HAP-1 (cell line): ENCODE measurements around the gene FDPS.
"Not testable (repeated sequence)": the region's sequence is repeated elsewhere in the genome, so short reads cannot be mapped to it uniquely, and the experiment has no call there.

ENCODE experiments used
- DNase-seq, 2 experiments: peaks; one replicate each; pipeline ENCODE4 v3.0.0-alpha.2; 2016 to 2020; ENCODE audit warnings: low spot score in 2 of 2
- H3K27me3 ChIP-seq: fragments of 250-450 bp; sonication (Bioruptor Pico); 2 replicates; pipeline ENCODE4 v1.5.1; 2020; ENCODE audit warnings: low read depth, mild to moderate bottlenecking, moderate library complexity
- H3K36me3 ChIP-seq: fragments of 250-450 bp; sonication (Bioruptor Pico); replicated peaks from 2 replicates; pipeline ENCODE4 v1.5.1; 2020; ENCODE audit warnings: mild to moderate bottlenecking
- H3K4me1 ChIP-seq: fragments of 250-450 bp; sonication (Bioruptor Pico); 2 replicates; pipeline ENCODE4 v1.5.1; 2020; ENCODE audit warnings: mild to moderate bottlenecking
- H3K4me3 ChIP-seq: fragments of 250-450 bp; sonication (Bioruptor Pico); 2 replicates; pipeline ENCODE4 v1.5.1; 2020; ENCODE audit warnings: mild to moderate bottlenecking, moderate library complexity
- H3K9me3 ChIP-seq: fragments of 250-450 bp; sonication (Bioruptor Pico); 2 replicates; pipeline ENCODE4 v1.5.1; 2020; ENCODE audit warnings: mild to moderate bottlenecking, moderate library complexity
- in situ Hi-C: fragments of 300-500 bp; cut with MboI; formaldehyde crosslinking; loops from 3 replicates; pipeline ENCODE4 v1.14.3; 2020; ENCODE audit warnings: low sequenced_read_pairs, inconsistent platforms, mixed read lengths

The FDPS gene

DNA sequence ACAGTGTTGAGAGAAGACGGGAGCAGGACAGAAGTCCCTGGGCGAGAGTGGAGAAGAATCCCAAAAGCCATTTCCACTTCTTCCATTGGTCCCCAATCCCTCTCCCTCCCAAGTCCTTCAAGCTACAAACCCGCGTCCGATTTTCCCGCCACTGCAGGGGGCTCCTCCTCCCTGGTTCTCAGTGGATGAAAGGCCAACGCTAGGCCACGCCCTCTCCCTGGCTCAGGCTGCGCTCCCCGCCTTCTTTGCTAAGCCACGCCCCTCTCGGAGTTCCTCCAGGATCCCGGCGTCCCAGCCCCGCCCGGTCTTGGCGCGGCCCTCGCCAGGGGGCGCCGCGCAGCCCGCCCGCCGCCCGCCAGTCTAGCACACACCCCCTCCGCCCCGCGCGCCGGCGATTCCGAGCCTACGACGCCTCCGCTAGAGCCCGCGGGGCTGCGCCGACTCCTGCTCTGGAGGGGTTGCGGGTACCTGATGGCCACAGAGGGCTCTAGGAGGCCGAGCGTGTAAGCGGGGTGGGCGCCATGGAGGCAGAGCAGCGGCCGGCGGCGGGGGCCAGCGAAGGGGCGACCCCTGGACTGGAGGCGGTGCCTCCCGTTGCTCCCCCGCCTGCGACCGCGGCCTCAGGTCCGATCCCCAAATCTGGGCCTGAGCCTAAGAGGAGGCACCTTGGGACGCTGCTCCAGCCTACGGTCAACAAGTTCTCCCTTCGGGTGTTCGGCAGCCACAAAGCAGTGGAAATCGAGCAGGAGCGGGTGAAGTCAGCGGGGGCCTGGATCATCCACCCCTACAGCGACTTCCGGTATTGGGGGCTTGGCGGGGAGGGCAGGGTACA lies 31.4 kb upstream of the FDPS start, which contains the start of gene HCN3:
Gene HCN3 (plus strand): TSS at position 394 of the 832 bp plus-strand sequence. CDS start 128 bp downstream, at position 522.
- in situ Hi-C loops = no loop called here
- DNase-seq = peak; percentile 95 to 100
- Histone ChIP-seq H3K36me3 (no peaks in the 10 kb centered on the region; the same call in 1 of the 2 replicates), H3K4me3 (peak within 1 kb of the TSS; percentile 58), H3K4me1 (peaks cover 19% of the 10 kb centered on the region), H3K9me3 (no peaks in the 10 kb centered on the region), H3K27me3 (no peaks in the 10 kb centered on the region)

- peak; percentile 46 to 91 for DNase-seq
- in situ Hi-C loops = no loop called here
- H3K27me3 ChIP-seq = no peaks in the 10 kb centered on the region
- H3K4me1 ChIP-seq = peaks cover 19% of the 10 kb centered on the region
- peak overlapping the region; percentile 58 for H3K4me3 ChIP-seq
- no peaks in the 10 kb centered on the region for H3K36me3 ChIP-seq
- H3K9me3 ChIP-seq = no peaks in the 10 kb centered on the region
Measured at GRCh38 chr1:155277902-155278688, 30.6 kb upstream of the FDPS start.

DNA sequence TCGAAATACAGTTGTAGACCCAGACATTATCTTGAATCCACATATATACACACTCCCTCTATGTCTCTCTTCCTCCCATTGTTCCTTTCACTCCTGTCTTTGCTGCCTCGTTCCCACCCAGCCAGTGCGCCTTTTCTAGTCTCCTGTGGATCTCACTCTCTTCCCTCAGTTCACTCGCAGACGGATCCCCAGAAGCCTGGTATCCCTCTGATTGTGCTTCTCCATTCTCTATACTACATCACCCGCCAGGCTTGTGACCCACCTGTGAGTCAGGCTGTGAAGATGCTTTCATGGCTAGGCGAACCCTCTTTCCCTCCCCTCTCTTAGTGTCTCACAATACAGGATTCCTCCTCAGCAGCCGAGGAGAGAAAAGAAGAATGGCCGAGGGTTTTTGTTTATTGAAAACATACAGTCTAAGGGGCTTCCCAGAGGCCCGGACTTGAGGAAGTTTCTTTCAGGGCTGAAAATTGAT lies 29.9 kb upstream of the FDPS start:
- in situ Hi-C loops = no loop called here
- Histone ChIP-seq H3K27me3 (no peaks in the 10 kb centered on the region), H3K9me3 (no peaks in the 10 kb centered on the region), H3K4me3 (peak overlapping the region; percentile 58), H3K36me3 (0 out of 2 replicates have a peak, but pooled peaks cover 2% of the 10 kb centered on the region), H3K4me1 (peaks cover 17% of the 10 kb centered on the region)
- no peak for DNase-seq

GRCh38 chr1:155279268-155279667 lies 29.4 kb upstream of the FDPS start:
- Histone ChIP-seq H3K4me3 (no peak overlapping the region), H3K36me3 (0 out of 2 replicates have a peak, but pooled peaks cover 4% of the 10 kb centered on the region), H3K9me3 (no peaks in the 10 kb centered on the region), H3K4me1 (peaks cover 13% of the 10 kb centered on the region), H3K27me3 (no peaks in the 10 kb centered on the region)
- in situ Hi-C loops = no loop called here
- DNase-seq = no peak

GRCh38 chr1:155282488-155283091 lies 26.1 kb upstream of the FDPS start:
- H3K27me3 ChIP-seq = no peaks in the 10 kb centered on the region
- H3K9me3 ChIP-seq = no peaks in the 10 kb centered on the region
- DNase-seq = peak in 1 of 2 experiments; percentile 27
- in situ Hi-C loops = no loop called here
- 0 out of 2 replicates have a peak, but pooled peaks cover 4% of the 10 kb centered on the region for H3K36me3 ChIP-seq
- peaks cover 9% of the 10 kb centered on the region for H3K4me1 ChIP-seq
- H3K4me3 ChIP-seq = no peak overlapping the region

GRCh38 chr1:155284476-155284875 lies 24.2 kb upstream of the FDPS start:
- DNase-seq = no peak
- Histone ChIP-seq H3K4me1 (no peaks in the 10 kb centered on the region), H3K36me3 (0 out of 2 replicates have a peak, but pooled peaks cover 4% of the 10 kb centered on the region), H3K27me3 (no peaks in the 10 kb centered on the region), H3K9me3 (no peaks in the 10 kb centered on the region), H3K4me3 (no peak overlapping the region)
- in situ Hi-C loops = no loop called here

GRCh38 chr1:155285063-155285462 lies 23.6 kb upstream of the FDPS start:
- Histone ChIP-seq H3K36me3 (0 out of 2 replicates have a peak, but pooled peaks cover 4% of the 10 kb centered on the region), H3K27me3 (no peaks in the 10 kb centered on the region), H3K9me3 (no peaks in the 10 kb centered on the region), H3K4me1 (no peaks in the 10 kb centered on the region), H3K4me3 (no peak overlapping the region)
- no peak for DNase-seq
- in situ Hi-C loops = no loop called here

DNA sequence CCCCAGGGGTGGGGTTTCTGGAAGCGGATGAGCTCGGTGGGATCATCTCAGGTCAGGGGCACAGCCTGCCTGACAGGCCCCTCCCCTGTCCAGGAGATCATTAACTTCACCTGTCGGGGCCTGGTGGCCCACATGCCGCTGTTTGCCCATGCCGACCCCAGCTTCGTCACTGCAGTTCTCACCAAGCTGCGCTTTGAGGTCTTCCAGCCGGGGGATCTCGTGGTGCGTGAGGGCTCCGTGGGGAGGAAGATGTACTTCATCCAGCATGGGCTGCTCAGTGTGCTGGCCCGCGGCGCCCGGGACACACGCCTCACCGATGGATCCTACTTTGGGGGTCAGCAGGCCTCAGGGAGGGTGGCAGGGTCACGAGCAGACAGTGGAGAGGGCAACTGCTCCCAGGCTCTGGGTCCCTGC lies 23.0 kb upstream of the FDPS start:
- 0 out of 2 replicates have a peak, but pooled peaks cover 4% of the 10 kb centered on the region for H3K36me3 ChIP-seq
- in situ Hi-C loops = no loop called here
- DNase-seq = no peak
- H3K27me3 ChIP-seq = no peaks in the 10 kb centered on the region
- H3K9me3 ChIP-seq = no peaks in the 10 kb centered on the region
- no peak overlapping the region for H3K4me3 ChIP-seq
- H3K4me1 ChIP-seq = no peaks in the 10 kb centered on the region

DNA sequence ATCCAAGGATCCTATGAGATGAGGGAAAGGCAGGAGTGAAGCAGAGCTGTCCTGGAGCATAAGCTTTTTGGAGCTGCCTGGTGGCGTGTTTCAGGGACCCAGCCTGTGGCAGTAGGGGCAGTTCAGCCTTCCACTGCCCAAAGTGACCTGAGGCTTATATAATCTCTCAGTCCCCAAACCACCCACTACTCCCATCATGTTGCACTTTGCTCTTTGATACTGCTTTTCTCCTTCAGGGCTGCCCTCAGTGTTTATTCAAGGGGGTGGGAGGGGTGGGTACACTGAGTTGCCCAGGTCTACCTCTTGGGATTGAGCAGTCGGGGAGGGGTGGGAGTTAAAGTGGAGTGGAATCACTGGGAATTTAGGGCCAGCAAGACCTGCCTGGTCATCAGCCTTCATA lies 22.1 kb upstream of the FDPS start:
- 0 out of 2 replicates have a peak, but pooled peaks cover 4% of the 10 kb centered on the region for H3K36me3 ChIP-seq
- DNase-seq = no peak
- no peaks in the 10 kb centered on the region for H3K9me3 ChIP-seq
- no peak overlapping the region for H3K4me3 ChIP-seq
- in situ Hi-C loops = no loop called here
- no peaks in the 10 kb centered on the region for H3K27me3 ChIP-seq
- H3K4me1 ChIP-seq = no peaks in the 10 kb centered on the region

DNA sequence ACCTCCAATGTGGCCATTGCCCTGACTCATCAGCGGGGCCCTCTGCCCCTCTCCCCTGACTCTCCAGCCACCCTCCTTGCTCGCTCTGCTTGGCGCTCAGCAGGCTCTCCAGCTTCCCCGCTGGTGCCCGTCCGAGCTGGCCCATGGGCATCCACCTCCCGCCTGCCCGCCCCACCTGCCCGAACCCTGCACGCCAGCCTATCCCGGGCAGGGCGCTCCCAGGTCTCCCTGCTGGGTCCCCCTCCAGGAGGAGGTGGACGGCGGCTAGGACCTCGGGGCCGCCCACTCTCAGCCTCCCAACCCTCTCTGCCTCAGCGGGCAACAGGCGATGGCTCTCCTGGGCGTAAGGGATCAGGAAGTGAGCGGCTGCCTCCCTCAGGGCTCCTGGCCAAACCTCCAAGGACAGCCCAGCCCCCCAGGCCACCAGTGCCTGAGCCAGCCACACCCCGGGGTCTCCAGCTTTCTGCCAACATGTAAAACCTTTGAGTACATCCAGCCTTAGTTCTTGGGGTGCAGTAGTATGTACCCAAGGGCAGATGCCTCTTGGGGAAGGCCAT lies 20.6 kb upstream of the FDPS start:
- H3K27me3 ChIP-seq = 0 out of 2 replicates have a peak, but pooled peaks cover under 1% of the 10 kb centered on the region
- no peak overlapping the region for H3K4me3 ChIP-seq
- H3K4me1 ChIP-seq = no peaks in the 10 kb centered on the region
- no peaks in the 10 kb centered on the region for H3K9me3 ChIP-seq
- H3K36me3 ChIP-seq = 0 out of 2 replicates have a peak, but pooled peaks cover 4% of the 10 kb centered on the region
- in situ Hi-C loops = no loop called here
- no peak for DNase-seq

GRCh38 chr1:155291006-155291405 lies 17.7 kb upstream of the FDPS start:
- H3K9me3 ChIP-seq, DNase-seq, H3K36me3 ChIP-seq, in situ Hi-C loops, H3K4me1 ChIP-seq, H3K4me3 ChIP-seq: not testable (repeated sequence)
- peaks cover 25% of the 10 kb centered on the region for H3K27me3 ChIP-seq

DNA sequence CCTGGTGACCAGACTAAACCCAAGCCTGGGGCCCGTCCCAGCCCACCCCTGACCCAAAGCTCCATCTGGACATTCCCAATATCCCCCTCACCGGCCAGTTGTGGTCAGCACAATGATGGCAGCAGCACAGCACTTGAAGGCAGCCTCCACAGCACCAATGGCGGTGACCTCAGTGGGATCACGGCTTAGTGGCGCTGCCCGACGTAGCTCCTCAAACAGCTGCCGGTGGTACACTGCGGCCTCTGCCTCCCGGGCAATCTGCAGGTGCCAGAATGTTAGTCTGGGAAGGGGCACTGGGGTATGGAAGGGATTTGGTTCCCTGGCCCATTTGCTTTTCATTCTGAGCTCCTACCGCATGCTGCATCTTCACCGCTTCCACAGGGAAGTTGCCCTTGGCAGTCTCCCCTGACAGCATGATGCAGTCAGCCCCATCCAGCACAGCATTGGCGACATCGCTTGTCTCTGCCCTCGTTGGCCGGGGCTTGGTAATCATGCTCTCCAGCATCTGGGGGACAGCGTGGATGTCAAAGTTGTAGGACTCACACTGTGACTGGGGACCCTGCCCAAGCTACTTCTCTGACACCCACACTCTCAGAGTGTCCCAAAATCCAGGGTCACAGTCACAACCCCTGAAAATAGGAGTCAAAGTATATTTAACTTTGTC lies 15.4 kb upstream of the FDPS start:
- Histone ChIP-seq H3K36me3 (no peaks in the 10 kb centered on the region), H3K4me1 (no peaks in the 10 kb centered on the region), H3K27me3 (peaks cover 25% of the 10 kb centered on the region), H3K4me3 (no peak overlapping the region), H3K9me3 (no peaks in the 10 kb centered on the region)
- in situ Hi-C loops = no loop called here
- no peak for DNase-seq
